ENCODE measurements around the gene BRWD1.
"Not testable (repeated sequence)": the region's sequence is repeated elsewhere in the genome, so short reads cannot be mapped to it uniquely, and the experiment has no call there.

BRWD1 gene

GRCh38 chr21:39224930-39225329 lies 88.5 kb downstream of the BRWD1 start:
- POLR2A ChIA-PET, result no interaction called here
- CTCF ChIA-PET, result no interaction called here
- DNase-seq (ENCODE audit: extremely low spot score), result no peak
- TF ChIP-seq ARNT (IDR thresholded peaks at IDR 0.05) (no peak), ZNF384 (IDR thresholded peaks at IDR 0.05) (no peak), SP1 (IDR thresholded peaks at IDR 0.05) (no peak), FOXM1 (IDR thresholded peaks at IDR 0.05; ENCODE audit: borderline replicate concordance) (no peak), SUZ12 (IDR thresholded peaks at IDR 0.05) (no peak), FOXA1 (IDR thresholded peaks at IDR 0.05) (no peak), LEF1 (IDR thresholded peaks at IDR 0.05; ENCODE audit: borderline replicate concordance) (no peak), BHLHE40 (IDR thresholded peaks at IDR 0.05; ENCODE audit: borderline replicate concordance) (no peak), ELF4 (IDR thresholded peaks at IDR 0.05) (no peak), NFRKB (IDR thresholded peaks at IDR 0.05) (no peak), HDGF (IDR thresholded peaks at IDR 0.05; ENCODE audit: borderline replicate concordance) (no peak), CTBP1 (IDR thresholded peaks at IDR 0.05; ENCODE audit: borderline replicate concordance) (no peak), PKNOX1 (IDR thresholded peaks at IDR 0.05) (no peak), FOXK2 (IDR thresholded peaks at IDR 0.05) (no peak), L3MBTL2 (conservative IDR thresholded peaks at IDR 0.05) (no peak), TARDBP (IDR thresholded peaks at IDR 0.05) (no peak)

- POLR2A ChIA-PET, result no interaction called here
- TF ChIP-seq BHLHE40 (IDR thresholded peaks at IDR 0.05; ENCODE audit: borderline replicate concordance), result no peak
- no peak for TF ChIP-seq FOXK2 (IDR thresholded peaks at IDR 0.05)
- no peak for TF ChIP-seq LEF1 (IDR thresholded peaks at IDR 0.05; ENCODE audit: borderline replicate concordance)
- TF ChIP-seq SP1 (IDR thresholded peaks at IDR 0.05), result no peak
- no peak for TF ChIP-seq HDGF (IDR thresholded peaks at IDR 0.05; ENCODE audit: borderline replicate concordance)
- no peak for TF ChIP-seq CTBP1 (IDR thresholded peaks at IDR 0.05; ENCODE audit: borderline replicate concordance)
- TF ChIP-seq FOXA1 (IDR thresholded peaks at IDR 0.05), result no peak
- TF ChIP-seq ELF4 (IDR thresholded peaks at IDR 0.05), result no peak
- no peak for TF ChIP-seq PKNOX1 (IDR thresholded peaks at IDR 0.05)
- TF ChIP-seq SUZ12 (IDR thresholded peaks at IDR 0.05), result no peak
- DNase-seq (ENCODE audit: extremely low spot score), result no peak
- CTCF ChIA-PET, result no interaction called here
Measured at GRCh38 chr21:39221997-39222486, 91.4 kb downstream of the BRWD1 start.

- TF ChIP-seq FOXM1 (IDR thresholded peaks at IDR 0.05; ENCODE audit: borderline replicate concordance), result no peak
- no peak for TF ChIP-seq NFRKB (IDR thresholded peaks at IDR 0.05)
- TF ChIP-seq L3MBTL2 (conservative IDR thresholded peaks at IDR 0.05), result no peak
- no peak for TF ChIP-seq LEF1 (IDR thresholded peaks at IDR 0.05; ENCODE audit: borderline replicate concordance)
- no peak for TF ChIP-seq ZNF384 (IDR thresholded peaks at IDR 0.05)
- no peak for TF ChIP-seq BHLHE40 (IDR thresholded peaks at IDR 0.05; ENCODE audit: borderline replicate concordance)
- TF ChIP-seq CTBP1 (IDR thresholded peaks at IDR 0.05; ENCODE audit: borderline replicate concordance), result no peak
- no peak for TF ChIP-seq SP1 (IDR thresholded peaks at IDR 0.05)
- TF ChIP-seq HDGF (IDR thresholded peaks at IDR 0.05; ENCODE audit: borderline replicate concordance), result no peak
- TF ChIP-seq PKNOX1 (IDR thresholded peaks at IDR 0.05), result no peak
- no peak for TF ChIP-seq FOXK2 (IDR thresholded peaks at IDR 0.05)
- no peak for TF ChIP-seq SUZ12 (IDR thresholded peaks at IDR 0.05)
- no peak for TF ChIP-seq ELF4 (IDR thresholded peaks at IDR 0.05)
- TF ChIP-seq ARNT (IDR thresholded peaks at IDR 0.05), result no peak
- TF ChIP-seq TARDBP (IDR thresholded peaks at IDR 0.05), result no peak
- TF ChIP-seq FOXA1 (IDR thresholded peaks at IDR 0.05), result no peak
- ChIA-PET POLR2A (no interaction called here), CTCF (interaction anchor here (0.7 kb wide), 1 partner anchor 35 kb away, joined by 3 read pairs; no protein-coding TSS in a partner anchor)
- DNase-seq (ENCODE audit: extremely low spot score), result no peak
Measured at GRCh38 chr21:39221282-39221996, 92.0 kb downstream of the BRWD1 start.

GRCh38 chr21:39220875-39221274 lies 92.6 kb downstream of the BRWD1 start:
- DNase-seq (ENCODE audit: extremely low spot score); POLR2A ChIA-PET: not testable (repeated sequence)
- CTCF ChIA-PET, result interaction anchor here (0.7 kb wide), 1 partner anchor 35 kb away, joined by 3 read pairs; no protein-coding TSS in a partner anchor

- POLR2A ChIA-PET, result no interaction called here
- CTCF ChIA-PET, result no interaction called here
- TF ChIP-seq TARDBP (IDR thresholded peaks at IDR 0.05) (no peak), FOXK2 (IDR thresholded peaks at IDR 0.05) (no peak), BHLHE40 (IDR thresholded peaks at IDR 0.05; ENCODE audit: borderline replicate concordance) (no peak), NFRKB (IDR thresholded peaks at IDR 0.05) (no peak), HDGF (IDR thresholded peaks at IDR 0.05; ENCODE audit: borderline replicate concordance) (no peak), ELF4 (IDR thresholded peaks at IDR 0.05) (no peak), FOXM1 (IDR thresholded peaks at IDR 0.05; ENCODE audit: borderline replicate concordance) (no peak), ZNF384 (IDR thresholded peaks at IDR 0.05) (no peak), SUZ12 (IDR thresholded peaks at IDR 0.05) (no peak), FOXA1 (IDR thresholded peaks at IDR 0.05) (no peak), L3MBTL2 (conservative IDR thresholded peaks at IDR 0.05) (no peak), PKNOX1 (IDR thresholded peaks at IDR 0.05) (no peak), ARNT (IDR thresholded peaks at IDR 0.05) (no peak), SP1 (IDR thresholded peaks at IDR 0.05) (no peak), CTBP1 (IDR thresholded peaks at IDR 0.05; ENCODE audit: borderline replicate concordance) (no peak), LEF1 (IDR thresholded peaks at IDR 0.05; ENCODE audit: borderline replicate concordance) (no peak)
- no peak for DNase-seq (ENCODE audit: extremely low spot score)
Measured at GRCh38 chr21:39220150-39220549, 93.3 kb downstream of the BRWD1 start.

All from HEK293T (cell line).